KOPT-K1 (cell line): Measurements from ENCODE around the gene ULK4.
"Not testable (repeated sequence)": the region's sequence is repeated elsewhere in the genome, so short reads cannot be mapped to it uniquely, and the experiment has no call there.

Experiments used
- H3K27ac ChIP-seq: fragments of 200-600 bp; sonication (generic); 2 replicates; pipeline ENCODE4 v1.5.1; 2016; ENCODE audit warnings: antibody characterized with exemption, mild to moderate bottlenecking, low read depth, low read length; ENCODE audit not compliant: poor library complexity, severe bottlenecking
- H3K36me3 ChIP-seq: fragments of 200-600 bp; sonication (generic); 2 replicates; pipeline ENCODE4 v1.5.1; 2017; ENCODE audit warnings: antibody characterized with exemption, mild to moderate bottlenecking, low read length, moderate library complexity; ENCODE audit not compliant: insufficient read depth
- H3K9me3 ChIP-seq: fragments of 200-600 bp; sonication (generic); 2 replicates; pipeline ENCODE4 v1.5.1; 2017; ENCODE audit warnings: antibody characterized with exemption, low read length, mild to moderate bottlenecking; ENCODE audit not compliant: insufficient read depth, poor library complexity, severe bottlenecking

ULK4 gene

DNA sequence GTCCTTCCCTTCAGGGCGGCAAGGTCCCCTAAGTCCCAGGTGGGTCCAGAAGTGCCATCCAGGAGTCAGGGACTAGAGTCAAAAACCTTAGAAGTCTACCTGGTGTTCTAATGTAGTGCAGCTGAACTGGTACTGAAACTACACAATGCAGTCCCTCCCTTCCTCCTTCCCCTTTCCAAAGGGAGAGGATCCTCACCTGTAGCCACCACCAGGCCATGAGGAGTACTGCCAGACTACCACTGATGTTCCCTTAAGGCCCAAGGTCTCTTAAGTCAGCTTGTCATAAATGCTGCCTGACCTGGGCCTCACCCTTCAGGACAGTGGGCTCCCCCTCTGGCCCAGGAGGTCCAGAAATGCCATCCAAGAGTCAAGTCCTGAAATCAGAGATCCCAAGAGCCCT, 98.9 kb downstream of the ULK4 start:
- no peak overlapping the region for H3K27ac ChIP-seq
- H3K9me3 ChIP-seq, result no peaks in the 10 kb centered on the region
- no peaks in the 10 kb centered on the region for H3K36me3 ChIP-seq

DNA sequence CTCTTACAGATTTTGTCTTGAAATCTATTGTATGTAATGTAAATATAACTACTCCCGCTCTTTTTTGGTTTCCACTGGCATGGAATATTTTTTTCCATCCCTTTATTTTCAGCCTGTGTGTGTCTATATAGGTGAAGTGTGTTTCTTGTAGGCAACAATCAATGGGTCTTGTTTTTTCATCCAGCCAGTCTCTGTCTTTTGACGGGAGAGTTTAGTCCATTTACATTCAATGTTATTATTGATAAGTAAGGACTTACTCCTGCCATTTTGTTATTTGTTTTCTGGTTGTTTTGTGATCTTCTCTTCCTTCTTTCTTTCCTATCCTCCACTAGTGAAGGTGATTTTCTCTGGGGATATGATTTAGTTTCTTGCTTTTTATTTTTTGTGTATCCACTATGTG, 101.4 kb downstream of the ULK4 start:
- H3K36me3 ChIP-seq, H3K9me3 ChIP-seq, H3K27ac ChIP-seq: not testable (repeated sequence)

- Histone ChIP-seq H3K9me3 (no peaks in the 10 kb centered on the region), H3K27ac (no peak overlapping the region), H3K36me3 (no peaks in the 10 kb centered on the region)
Observed at GRCh38 chr3:41854956-41855355, 106.9 kb downstream of the ULK4 start.

DNA sequence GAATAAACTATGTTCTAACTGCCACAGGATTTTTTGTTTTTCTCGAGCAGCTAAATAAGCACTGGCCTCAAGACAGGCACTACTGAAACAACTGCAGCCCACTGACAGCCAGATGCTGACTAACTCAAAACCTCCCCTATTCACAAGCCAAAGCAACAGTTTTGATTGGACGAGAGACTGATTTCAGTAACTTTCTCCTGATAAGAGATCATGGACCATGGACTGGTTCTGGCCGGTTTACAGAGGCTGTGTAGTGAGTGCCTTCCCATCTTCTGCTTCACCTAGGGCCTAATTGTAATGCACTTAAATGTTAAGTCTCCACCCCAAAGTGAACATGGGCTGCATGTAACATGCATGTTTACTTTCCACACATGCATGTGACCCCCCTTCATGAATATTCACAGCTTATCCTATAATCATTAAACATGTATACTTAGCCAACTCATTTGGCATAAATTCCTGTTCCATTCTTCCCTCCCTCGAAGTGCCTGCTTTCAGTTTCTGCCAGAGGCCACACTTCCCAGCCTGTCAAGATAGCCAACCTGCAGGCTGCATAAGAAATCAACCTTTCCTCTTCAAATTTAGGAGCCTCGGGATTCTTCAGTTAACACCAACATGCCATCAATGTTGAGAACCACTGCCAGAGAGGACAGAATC, 108.2 kb downstream of the ULK4 start:
- no peaks in the 10 kb centered on the region for H3K36me3 ChIP-seq

DNA sequence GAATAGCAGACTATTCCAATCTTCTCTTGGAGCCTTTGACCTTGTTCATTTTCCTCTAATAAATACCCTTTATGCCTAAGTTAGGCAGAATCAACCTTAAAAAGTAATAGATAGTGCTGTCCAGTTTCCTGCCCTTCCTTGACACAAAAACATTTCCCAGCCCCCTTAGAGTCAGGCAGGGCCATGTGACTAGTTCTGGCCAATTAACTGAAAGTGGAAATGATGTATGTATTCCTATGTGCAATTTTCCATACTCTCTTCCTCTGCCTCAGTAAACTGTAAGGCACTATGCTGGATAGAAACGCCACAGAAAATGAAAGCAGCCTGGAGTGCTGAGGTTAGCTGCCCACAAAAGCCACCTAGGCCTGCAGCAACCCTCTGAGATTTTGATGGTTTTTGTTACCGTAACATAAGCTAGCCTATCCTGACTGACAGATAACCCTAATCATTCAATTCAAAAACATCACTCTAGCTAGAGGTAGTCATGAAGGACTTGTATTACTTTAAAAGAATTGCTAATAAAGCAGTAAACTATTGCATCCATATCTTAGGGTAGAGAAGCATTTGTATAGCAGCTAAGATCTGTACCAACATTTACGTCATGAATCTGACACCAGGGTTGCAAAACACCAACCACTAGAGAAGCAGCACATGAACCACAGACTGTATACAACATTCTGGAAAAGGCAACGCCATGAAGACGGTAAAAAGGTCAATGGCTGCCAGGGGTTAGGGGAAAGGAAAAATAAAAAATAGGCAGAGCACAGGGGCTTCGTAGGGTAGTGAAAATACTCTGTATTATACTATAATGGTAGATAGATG, 112.9 kb downstream of the ULK4 start:
- Histone ChIP-seq H3K36me3 (no peaks in the 10 kb centered on the region), H3K9me3 (no peaks in the 10 kb centered on the region), H3K27ac (no peak overlapping the region)

More for the DNA sequence above, 108.2 kb downstream of the ULK4 start:
- H3K27ac ChIP-seq, result no peak overlapping the region
- H3K9me3 ChIP-seq, result no peaks in the 10 kb centered on the region

DNA sequence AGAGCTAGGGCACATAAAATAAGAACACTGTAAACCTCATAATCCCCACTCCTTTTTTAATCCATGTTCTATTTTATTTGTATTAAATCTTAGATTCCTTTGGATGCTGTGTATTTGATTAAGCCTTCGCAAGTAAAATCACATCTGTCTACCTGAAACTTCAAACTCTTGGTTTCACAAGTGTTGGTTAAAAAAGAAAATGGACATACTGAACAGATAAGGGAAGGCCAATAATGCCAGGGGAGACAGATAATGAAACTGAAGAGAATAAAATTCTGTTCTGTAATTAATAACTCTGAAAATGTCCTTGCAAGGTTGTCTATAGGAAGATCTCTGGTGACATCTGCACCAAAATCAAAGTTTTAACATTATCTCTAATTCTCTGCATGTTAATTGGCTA, 114.2 kb downstream of the ULK4 start:
- no peak overlapping the region for H3K27ac ChIP-seq
- no peaks in the 10 kb centered on the region for H3K36me3 ChIP-seq
- H3K9me3 ChIP-seq, result peaks cover 7% of the 10 kb centered on the region

- H3K27ac ChIP-seq, result no peak overlapping the region
- peaks cover 12% of the 10 kb centered on the region for H3K9me3 ChIP-seq
- H3K36me3 ChIP-seq, result no peaks in the 10 kb centered on the region
Observed at GRCh38 chr3:41846850-41847249, 115.1 kb downstream of the ULK4 start.

DNA sequence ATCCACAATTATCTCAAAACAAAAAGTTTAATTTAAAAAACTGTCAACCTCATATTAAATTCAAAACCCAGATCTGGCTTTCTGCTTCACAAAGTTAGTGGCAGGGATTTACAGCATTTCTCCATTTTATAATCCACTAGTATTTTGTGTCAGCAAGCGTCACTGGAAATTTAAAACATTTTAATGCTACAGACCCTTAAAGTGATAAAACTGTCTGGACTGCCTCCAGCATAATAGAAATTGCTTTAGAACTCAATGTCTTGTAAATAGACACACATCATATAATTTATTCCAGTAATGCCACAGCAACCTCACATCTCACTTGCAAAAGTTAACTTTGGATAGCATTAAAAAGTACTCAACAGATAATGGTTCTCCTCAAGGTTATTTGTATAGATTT, 116.1 kb downstream of the ULK4 start:
- Histone ChIP-seq H3K9me3 (peaks cover 15% of the 10 kb centered on the region), H3K36me3 (no peaks in the 10 kb centered on the region), H3K27ac (no peak overlapping the region)

DNA sequence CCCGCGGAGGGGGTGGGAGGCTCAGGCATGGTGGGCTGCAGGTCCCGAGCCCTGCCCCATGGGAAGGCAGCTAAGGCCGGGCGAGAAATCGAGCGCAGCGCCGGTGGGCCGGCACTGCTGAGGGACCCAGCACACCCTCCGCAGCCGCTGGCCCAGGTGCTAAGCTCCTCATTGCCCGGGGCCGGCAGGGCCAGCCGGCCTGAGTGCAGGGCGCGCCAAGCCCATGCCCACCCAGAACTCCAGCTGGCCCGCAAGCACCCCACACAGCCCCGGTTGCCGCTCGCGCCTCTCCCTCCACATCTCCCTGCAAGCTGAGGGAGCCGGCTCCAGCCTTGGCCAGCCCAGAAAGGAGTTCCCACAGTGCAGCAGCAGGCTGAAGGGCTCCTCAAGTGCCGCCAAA, 117.6 kb downstream of the ULK4 start:
- not testable (repeated sequence) for H3K27ac ChIP-seq
- peaks cover 22% of the 10 kb centered on the region for H3K9me3 ChIP-seq

GRCh38 chr3:41840936-41841668, 120.8 kb downstream of the ULK4 start:
- H3K36me3 ChIP-seq, H3K27ac ChIP-seq: not testable (repeated sequence)
- peaks cover 22% of the 10 kb centered on the region for H3K9me3 ChIP-seq

More for the DNA sequence above, 117.6 kb downstream of the ULK4 start:
- H3K36me3 ChIP-seq, result not testable (repeated sequence)

GRCh38 chr3:41836360-41837134, 125.4 kb downstream of the ULK4 start:
- Histone ChIP-seq H3K27ac (no peak overlapping the region), H3K9me3 (peaks cover 11% of the 10 kb centered on the region), H3K36me3 (no peaks in the 10 kb centered on the region)

- H3K27ac ChIP-seq, result no peak overlapping the region
- no peaks in the 10 kb centered on the region for H3K36me3 ChIP-seq
- H3K9me3 ChIP-seq, result no peaks in the 10 kb centered on the region
Observed at GRCh38 chr3:41833628-41834027, 128.3 kb downstream of the ULK4 start.

DNA sequence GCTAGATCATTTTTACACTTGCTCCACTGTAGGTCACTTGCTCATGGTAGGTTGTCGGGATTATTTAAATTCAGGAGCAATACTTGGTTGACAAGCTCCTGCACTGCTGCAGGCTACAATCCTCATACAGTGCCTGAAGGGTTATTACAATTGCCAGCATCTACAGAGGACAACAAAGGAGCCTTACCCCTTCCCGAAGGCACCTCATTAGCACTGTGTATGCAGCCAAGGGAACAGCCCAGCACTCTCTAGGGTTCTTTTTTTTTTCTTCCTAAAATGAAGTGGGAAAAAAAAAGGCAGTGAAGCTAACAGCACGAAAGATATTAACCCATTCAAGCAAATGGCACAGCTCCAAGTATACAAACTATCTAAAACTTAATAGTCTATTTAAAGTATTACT, 142.7 kb downstream of the ULK4 start:
- Histone ChIP-seq H3K9me3 (no peaks in the 10 kb centered on the region), H3K27ac (no peak overlapping the region), H3K36me3 (no peaks in the 10 kb centered on the region)

GRCh38 chr3:41808618-41809017, 153.3 kb downstream of the ULK4 start:
- H3K36me3 ChIP-seq, result no peaks in the 10 kb centered on the region
- no peak overlapping the region for H3K27ac ChIP-seq
- no peaks in the 10 kb centered on the region for H3K9me3 ChIP-seq

DNA sequence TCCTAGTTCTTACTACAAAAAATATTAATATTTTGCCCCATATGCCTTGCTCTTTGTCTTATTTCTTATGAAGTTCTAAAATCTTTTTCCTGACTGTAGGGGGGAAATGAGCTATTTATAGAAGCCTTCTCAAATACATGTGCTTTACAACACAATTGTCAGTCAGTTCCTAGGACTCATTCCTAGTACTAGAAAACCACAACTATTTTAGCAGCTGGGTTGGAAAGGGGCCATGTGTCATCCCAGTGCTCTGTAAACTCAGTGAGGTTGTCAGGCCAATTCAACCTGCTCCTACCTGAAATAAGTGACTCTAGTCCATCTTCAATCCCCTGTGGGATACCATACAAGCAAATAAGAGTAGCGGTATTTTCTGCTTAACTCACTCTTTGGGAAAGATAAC, 153.8 kb downstream of the ULK4 start:
- Histone ChIP-seq H3K36me3 (no peaks in the 10 kb centered on the region), H3K9me3 (no peaks in the 10 kb centered on the region), H3K27ac (no peak overlapping the region)
